HEK293T (cell line): ENCODE data around the gene HMGN5.

Source experiments
- BHLHE40 ChIP-seq: fragments of 450-650 bp; IDR thresholded peaks from 2 replicates; pipeline ENCODE4 v1.6.1; 2016; ENCODE audit warnings: mild to moderate bottlenecking, moderate library complexity, borderline replicate concordance
- CTBP1 ChIP-seq: fragments of 450-650 bp; IDR thresholded peaks from 2 replicates; pipeline ENCODE4 v1.6.1; 2016; ENCODE audit warnings: borderline replicate concordance
- ELF4 ChIP-seq: fragments of 450-650 bp; IDR thresholded peaks from 2 replicates; pipeline ENCODE4 v1.6.1; 2017; ENCODE audit warnings: antibody characterized with exemption
- FOXA1 ChIP-seq: fragments of 450-650 bp; IDR thresholded peaks from 2 replicates; pipeline ENCODE4 v1.6.1; 2016; ENCODE audit warnings: mild to moderate bottlenecking
- HDGF ChIP-seq: fragments of 450-650 bp; IDR thresholded peaks from 2 replicates; pipeline ENCODE4 v1.6.1; 2017; ENCODE audit warnings: antibody characterized with exemption, borderline replicate concordance
- SP1 ChIP-seq: fragments of 450-650 bp; IDR thresholded peaks from 2 replicates; pipeline ENCODE4 v1.6.1; 2017
- ZNF384 ChIP-seq: fragments of 450-650 bp; IDR thresholded peaks from 2 replicates; pipeline ENCODE4 v1.6.1; 2016

- no peak for TF ChIP-seq ZNF384
- TF ChIP-seq ELF4 = no peak
- TF ChIP-seq CTBP1 = no peak
- TF ChIP-seq SP1 = no peak
- no peak for TF ChIP-seq BHLHE40
- TF ChIP-seq FOXA1 = no peak
- no peak for TF ChIP-seq HDGF
Observed at GRCh38 chrX:81238166-81238565, 36.5 kb upstream of the HMGN5 start.
